Fibroblast of upper back skin (primary cell): Measurements from ENCODE around the gene GLYATL2.

Experiments used
- DNase-seq: peaks from one replicate; pipeline ENCODE4 v3.0.0-alpha.2; 2013

GLYATL2 gene

GRCh38 chr11:58796333-58796732 lies 48.2 kb downstream of the GLYATL2 start:
- DNase-seq = peak; percentile 1

DNA sequence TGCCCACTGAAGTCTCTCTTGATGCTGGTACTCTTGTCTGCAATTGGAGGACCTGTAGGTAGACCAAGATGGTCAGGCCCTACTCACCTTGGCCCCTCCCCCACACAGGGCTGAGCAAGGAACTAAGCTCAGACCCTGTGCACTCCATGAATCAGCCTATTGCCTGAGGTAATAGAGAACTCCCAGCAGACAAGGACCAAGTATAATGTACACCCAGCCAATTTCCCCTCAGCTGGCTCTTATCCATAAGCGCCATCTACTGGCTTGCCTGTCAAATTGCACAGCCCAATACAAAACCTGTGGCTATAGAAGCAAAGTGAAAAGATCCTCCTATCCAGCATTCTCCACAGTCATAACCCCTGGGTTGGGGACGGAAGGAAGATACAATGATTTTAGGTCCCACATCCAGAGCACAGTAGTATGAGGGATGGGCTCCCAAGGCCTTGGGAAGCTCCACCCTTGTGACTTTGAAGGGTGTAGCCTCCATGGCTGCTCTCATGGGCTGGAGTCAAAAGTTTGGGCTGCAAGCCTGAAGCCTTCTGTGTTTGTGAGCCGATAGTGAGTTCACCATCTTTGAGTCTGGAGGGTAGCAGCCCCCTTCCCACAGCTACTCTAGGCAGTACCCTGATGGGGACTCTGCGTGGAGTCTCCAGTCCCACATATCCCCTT lies 56.0 kb downstream of the GLYATL2 start:
- DNase-seq = peak; percentile 32

DNA sequence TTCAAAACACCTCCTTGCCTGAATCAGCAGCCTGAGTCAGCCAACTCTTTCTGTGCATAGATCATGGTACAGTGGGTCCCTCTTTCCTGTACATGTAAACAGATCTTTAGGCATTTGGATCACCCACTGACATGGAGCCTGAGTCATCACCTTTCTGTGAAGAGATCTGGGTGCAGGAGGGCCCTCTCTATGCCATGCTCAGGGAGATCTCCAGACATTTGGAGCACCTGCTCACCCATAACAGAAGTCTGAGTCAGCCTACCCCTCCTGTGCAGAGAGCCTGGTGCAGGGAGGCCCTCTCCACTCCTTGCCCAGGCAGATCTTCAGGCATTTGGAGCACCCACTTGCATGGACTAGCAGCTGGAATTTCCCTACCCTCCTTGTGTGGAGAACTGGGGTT lies 56.6 kb downstream of the GLYATL2 start:
- DNase-seq = peak; percentile 3

DNA sequence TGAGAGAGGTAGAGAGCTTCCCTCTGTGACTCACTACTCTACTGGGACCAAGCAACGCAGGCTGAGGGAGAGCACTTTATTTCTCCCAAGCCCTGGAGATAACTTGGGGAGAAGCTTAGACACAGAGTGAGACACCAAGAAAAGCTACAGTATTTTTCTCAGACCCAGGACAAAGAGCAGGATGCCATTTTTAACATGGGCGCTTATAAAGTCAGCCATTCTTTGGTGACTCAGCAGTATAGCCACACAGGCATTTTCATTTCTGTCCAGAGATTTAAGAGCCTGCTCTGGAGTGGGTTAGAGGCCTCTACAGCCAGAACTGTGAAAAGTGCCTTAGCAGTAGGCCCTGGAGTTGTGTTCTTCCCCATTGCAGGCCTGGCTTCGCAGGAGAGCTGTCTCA lies 57.8 kb downstream of the GLYATL2 start:
- no peak for DNase-seq

DNA sequence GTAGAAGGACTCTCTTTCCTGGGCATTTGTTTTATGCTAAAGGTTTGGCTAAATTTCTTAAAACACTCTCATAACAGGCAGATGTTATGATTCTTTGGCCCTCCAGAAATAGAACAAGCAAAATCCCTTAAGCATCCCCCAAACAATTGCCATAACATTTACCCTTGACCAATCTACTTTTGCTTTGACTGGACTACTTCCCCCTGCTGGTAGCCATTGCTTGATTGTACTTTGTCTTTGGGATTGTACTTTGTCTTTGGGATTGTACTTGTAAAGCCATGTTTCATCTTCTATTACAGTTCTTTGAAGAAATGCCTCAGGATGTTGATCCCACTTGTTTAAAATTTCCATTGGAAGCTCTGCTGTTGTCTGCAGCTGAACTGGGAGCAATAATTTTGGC lies 59.5 kb downstream of the GLYATL2 start:
- no peak for DNase-seq
